ENCODE measurements around the gene NAALADL2. TPM values are rescaled to one million over a fixed set of nuclear protein-coding genes. Genes with fewer than 3 reads are reported as not detected.

The NAALADL2 gene
- total RNA-seq, 1 donor from 2014 or later: 11.5 TPM

- no peaks in the 10 kb centered on the region for H3K4me1 Mint-ChIP-seq
- H3K9ac ChIP-seq: no peak overlapping the region
Measured at GRCh38 chr3:175495331-175495730, 636.2 kb downstream of the NAALADL2 start.

GRCh38 chr3:175502155-175502554 is 643.0 kb downstream of the NAALADL2 start:
- H3K4me1 Mint-ChIP-seq: peaks cover 6% of the 10 kb centered on the region
- TF ChIP-seq CTCF (IDR thresholded peaks at IDR 0.05) (no peak), EZH2phosphoT487 (IDR thresholded peaks at IDR 0.05) (no peak), EZH2 (IDR thresholded peaks at IDR 0.05) (no peak)

More at GRCh38 chr3:175495331-175495730, 636.2 kb downstream of the NAALADL2 start:
- no peaks in the 10 kb centered on the region for H3K27me3 ChIP-seq
- Mint-ChIP-seq H3K36me3 (no peaks in the 10 kb centered on the region), H3K9me3 (no peaks in the 10 kb centered on the region), H3K27me3 (ENCODE audit: insufficient read depth, low read depth) (no peaks in the 10 kb centered on the region), H3K27ac (no peak overlapping the region), H3K4me3 (no peak overlapping the region)
- no peaks in the 10 kb centered on the region for H3K36me3 ChIP-seq
- H2AFZ ChIP-seq (replicated peaks): no peak overlapping the region
- no peaks in the 10 kb centered on the region for H3F3A ChIP-seq (ENCODE audit: low read depth)
- no peaks in the 10 kb centered on the region for H4K20me1 ChIP-seq (ENCODE audit: low read depth)
- no peaks in the 10 kb centered on the region for H3K9me3 ChIP-seq (ENCODE audit: low read depth)
- no peak overlapping the region for H3K4me2 ChIP-seq
- H3K27ac ChIP-seq: no peak overlapping the region
- H3K79me2 ChIP-seq (ENCODE audit: low read depth): no peaks in the 10 kb centered on the region
- H3K4me1 ChIP-seq: no peaks in the 10 kb centered on the region
- H3K4me3 ChIP-seq: no peak overlapping the region
- no peak for DNase-seq (ENCODE audit: low spot score)
- TF ChIP-seq EZH2 (IDR thresholded peaks at IDR 0.05): no peak
- no peak for TF ChIP-seq EZH2phosphoT487 (IDR thresholded peaks at IDR 0.05)

GRCh38 chr3:175511219-175511785 is 652.2 kb downstream of the NAALADL2 start:
- Histone ChIP-seq H3K4me3 (no peak overlapping the region), H3K27me3 (no peaks in the 10 kb centered on the region), H3K9ac (no peak overlapping the region), H4K20me1 (ENCODE audit: low read depth) (no peaks in the 10 kb centered on the region), H2AFZ (replicated peaks) (no peak overlapping the region), H3K36me3 (no peaks in the 10 kb centered on the region), H3K27ac (no peak overlapping the region), H3K9me3 (ENCODE audit: low read depth) (no peaks in the 10 kb centered on the region), H3F3A (ENCODE audit: low read depth) (peaks cover 3% of the 10 kb centered on the region), H3K79me2 (ENCODE audit: low read depth) (no peaks in the 10 kb centered on the region), H3K4me1 (peaks cover 28% of the 10 kb centered on the region), H3K4me2 (no peak overlapping the region)
- Mint-ChIP-seq H3K27ac (no peak overlapping the region), H3K4me1 (peaks cover 18% of the 10 kb centered on the region), H3K36me3 (peaks cover 2% of the 10 kb centered on the region), H3K9me3 (peaks cover 11% of the 10 kb centered on the region), H3K27me3 (ENCODE audit: insufficient read depth, low read depth) (peaks cover 2% of the 10 kb centered on the region), H3K4me3 (no peak overlapping the region)
- no peak for DNase-seq (ENCODE audit: low spot score)
- TF ChIP-seq CTCF (IDR thresholded peaks at IDR 0.05) (no peak), EZH2 (IDR thresholded peaks at IDR 0.05) (no peak), EZH2phosphoT487 (IDR thresholded peaks at IDR 0.05) (no peak)

More at GRCh38 chr3:175502155-175502554, 643.0 kb downstream of the NAALADL2 start:
- no peaks in the 10 kb centered on the region for H3K79me2 ChIP-seq (ENCODE audit: low read depth)
- no peak overlapping the region for H3K4me3 ChIP-seq
- no peak overlapping the region for H3K4me3 Mint-ChIP-seq
- H3K9me3 ChIP-seq (ENCODE audit: low read depth): no peaks in the 10 kb centered on the region
- no peaks in the 10 kb centered on the region for H3F3A ChIP-seq (ENCODE audit: low read depth)
- no peak overlapping the region for H3K27ac ChIP-seq
- no peaks in the 10 kb centered on the region for H3K27me3 Mint-ChIP-seq (ENCODE audit: insufficient read depth, low read depth)
- peaks cover 6% of the 10 kb centered on the region for H3K9me3 Mint-ChIP-seq
- H3K4me2 ChIP-seq: no peak overlapping the region
- no peak overlapping the region for H2AFZ ChIP-seq (replicated peaks)
- no peak overlapping the region for H3K9ac ChIP-seq
- no peaks in the 10 kb centered on the region for H3K36me3 ChIP-seq
- H3K27me3 ChIP-seq: no peaks in the 10 kb centered on the region
- no peaks in the 10 kb centered on the region for H4K20me1 ChIP-seq (ENCODE audit: low read depth)
- H3K4me1 ChIP-seq: no peaks in the 10 kb centered on the region
- no peak overlapping the region for H3K27ac Mint-ChIP-seq
- no peak for DNase-seq (ENCODE audit: low spot score)
- H3K36me3 Mint-ChIP-seq: no peaks in the 10 kb centered on the region

- Histone ChIP-seq H2AFZ (replicated peaks) (no peak overlapping the region), H3K36me3 (no peaks in the 10 kb centered on the region), H4K20me1 (ENCODE audit: low read depth) (no peaks in the 10 kb centered on the region), H3K27me3 (no peaks in the 10 kb centered on the region), H3K79me2 (ENCODE audit: low read depth) (no peaks in the 10 kb centered on the region), H3K9me3 (ENCODE audit: low read depth) (no peaks in the 10 kb centered on the region), H3K9ac (no peak overlapping the region), H3K4me1 (peaks cover 28% of the 10 kb centered on the region), H3F3A (ENCODE audit: low read depth) (peaks cover 3% of the 10 kb centered on the region), H3K4me2 (peak overlapping the region; percentile 67), H3K27ac (no peak overlapping the region), H3K4me3 (no peak overlapping the region)
- Mint-ChIP-seq H3K36me3 (peaks cover 2% of the 10 kb centered on the region), H3K4me1 (peaks cover 18% of the 10 kb centered on the region), H3K9me3 (peaks cover 14% of the 10 kb centered on the region), H3K27me3 (ENCODE audit: insufficient read depth, low read depth) (peaks cover 2% of the 10 kb centered on the region), H3K4me3 (no peak overlapping the region), H3K27ac (peak overlapping the region; percentile 3)
- TF ChIP-seq EZH2phosphoT487 (IDR thresholded peaks at IDR 0.05) (no peak), CTCF (IDR thresholded peaks at IDR 0.05) (no peak), EZH2 (IDR thresholded peaks at IDR 0.05) (no peak)
- DNase-seq (ENCODE audit: low spot score): peak; percentile 75
Measured at GRCh38 chr3:175512700-175513099, 653.6 kb downstream of the NAALADL2 start.

Measured in neural progenitor cell (in vitro differentiated cells).